ENCODE measurements around the gene RGL2.
A peak's percentile ranks its signal among the peaks of the same experiment; 100 is the strongest.

The RGL2 gene

DNA sequence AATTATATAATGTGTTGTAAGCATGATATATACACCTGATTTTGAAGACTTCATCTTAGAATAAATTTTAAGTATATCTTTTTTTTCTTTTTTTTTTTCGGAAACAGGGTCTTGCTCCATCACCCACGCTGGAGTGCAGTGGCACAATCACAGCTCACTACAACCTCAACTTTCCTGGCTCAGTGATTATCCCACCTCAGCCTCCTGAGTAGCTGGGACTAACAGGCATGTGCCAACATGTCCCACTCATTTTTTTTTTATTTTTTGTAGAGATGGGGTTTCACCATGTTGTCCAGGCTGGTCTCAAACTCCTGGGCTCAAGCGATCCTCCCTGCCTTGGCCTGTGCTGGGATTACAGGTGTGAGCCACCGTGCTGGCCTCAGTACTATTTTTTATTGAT, 44.2 kb downstream of the RGL2 start:
- TF ChIP-seq, protein P1, sequence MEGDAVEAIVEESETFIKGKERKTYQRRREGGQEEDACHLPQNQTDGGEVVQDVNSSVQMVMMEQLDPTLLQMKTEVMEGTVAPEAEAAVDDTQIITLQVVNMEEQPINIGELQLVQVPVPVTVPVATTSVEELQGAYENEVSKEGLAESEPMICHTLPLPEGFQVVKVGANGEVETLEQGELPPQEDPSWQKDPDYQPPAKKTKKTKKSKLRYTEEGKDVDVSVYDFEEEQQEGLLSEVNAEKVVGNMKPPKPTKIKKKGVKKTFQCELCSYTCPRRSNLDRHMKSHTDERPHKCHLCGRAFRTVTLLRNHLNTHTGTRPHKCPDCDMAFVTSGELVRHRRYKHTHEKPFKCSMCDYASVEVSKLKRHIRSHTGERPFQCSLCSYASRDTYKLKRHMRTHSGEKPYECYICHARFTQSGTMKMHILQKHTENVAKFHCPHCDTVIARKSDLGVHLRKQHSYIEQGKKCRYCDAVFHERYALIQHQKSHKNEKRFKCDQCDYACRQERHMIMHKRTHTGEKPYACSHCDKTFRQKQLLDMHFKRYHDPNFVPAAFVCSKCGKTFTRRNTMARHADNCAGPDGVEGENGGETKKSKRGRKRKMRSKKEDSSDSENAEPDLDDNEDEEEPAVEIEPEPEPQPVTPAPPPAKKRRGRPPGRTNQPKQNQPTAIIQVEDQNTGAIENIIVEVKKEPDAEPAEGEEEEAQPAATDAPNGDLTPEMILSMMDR (IDR thresholded peaks at IDR 0.05; ENCODE audit: low read depth, low read length), result no peak
- H3K4me3 ChIP-seq (ENCODE audit: low read depth, low read length), result no peak overlapping the region

GRCh38 chr6:33252759-33253158, 46.0 kb downstream of the RGL2 start:
- no peak overlapping the region for H3K4me3 ChIP-seq (ENCODE audit: low read depth, low read length)
- TF ChIP-seq, protein P1 (IDR thresholded peaks at IDR 0.05; ENCODE audit: low read depth, low read length), result no peak

- TF ChIP-seq, protein P1 (IDR thresholded peaks at IDR 0.05; ENCODE audit: low read depth, low read length), result no peak
- H3K4me3 ChIP-seq (ENCODE audit: low read depth, low read length), result no peak overlapping the region
Observed at GRCh38 chr6:33251395-33252012, 47.2 kb downstream of the RGL2 start.

DNA sequence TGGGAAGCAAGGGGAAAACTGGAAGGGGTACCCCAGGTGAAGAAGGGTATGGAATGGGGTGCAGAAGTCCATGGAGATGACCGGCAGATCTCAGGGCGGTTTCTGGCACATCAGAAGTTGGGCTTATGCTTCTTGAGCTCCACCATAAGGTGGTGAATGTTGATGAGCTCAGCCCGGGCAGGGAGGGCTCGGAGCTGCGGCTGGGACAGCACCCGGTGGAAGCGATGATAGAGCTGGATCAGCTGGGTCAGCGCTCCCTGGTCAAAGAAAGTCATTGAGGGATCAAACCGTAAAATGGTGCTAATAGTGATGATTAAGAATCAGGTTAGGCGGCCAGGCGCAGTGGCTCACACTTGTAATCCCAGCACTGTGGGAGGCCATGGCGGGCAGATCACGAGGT, 48.0 kb downstream of the RGL2 start:
- TF ChIP-seq, protein P1 (IDR thresholded peaks at IDR 0.05; ENCODE audit: low read depth, low read length), result no peak
- no peak overlapping the region for H3K4me3 ChIP-seq (ENCODE audit: low read depth, low read length)

- TF ChIP-seq, protein P1 (IDR thresholded peaks at IDR 0.05; ENCODE audit: low read depth, low read length), result no peak
- peak overlapping the region; percentile 64 for H3K4me3 ChIP-seq (ENCODE audit: low read depth, low read length)
Observed at GRCh38 chr6:33249732-33250630, 48.8 kb downstream of the RGL2 start.

DNA sequence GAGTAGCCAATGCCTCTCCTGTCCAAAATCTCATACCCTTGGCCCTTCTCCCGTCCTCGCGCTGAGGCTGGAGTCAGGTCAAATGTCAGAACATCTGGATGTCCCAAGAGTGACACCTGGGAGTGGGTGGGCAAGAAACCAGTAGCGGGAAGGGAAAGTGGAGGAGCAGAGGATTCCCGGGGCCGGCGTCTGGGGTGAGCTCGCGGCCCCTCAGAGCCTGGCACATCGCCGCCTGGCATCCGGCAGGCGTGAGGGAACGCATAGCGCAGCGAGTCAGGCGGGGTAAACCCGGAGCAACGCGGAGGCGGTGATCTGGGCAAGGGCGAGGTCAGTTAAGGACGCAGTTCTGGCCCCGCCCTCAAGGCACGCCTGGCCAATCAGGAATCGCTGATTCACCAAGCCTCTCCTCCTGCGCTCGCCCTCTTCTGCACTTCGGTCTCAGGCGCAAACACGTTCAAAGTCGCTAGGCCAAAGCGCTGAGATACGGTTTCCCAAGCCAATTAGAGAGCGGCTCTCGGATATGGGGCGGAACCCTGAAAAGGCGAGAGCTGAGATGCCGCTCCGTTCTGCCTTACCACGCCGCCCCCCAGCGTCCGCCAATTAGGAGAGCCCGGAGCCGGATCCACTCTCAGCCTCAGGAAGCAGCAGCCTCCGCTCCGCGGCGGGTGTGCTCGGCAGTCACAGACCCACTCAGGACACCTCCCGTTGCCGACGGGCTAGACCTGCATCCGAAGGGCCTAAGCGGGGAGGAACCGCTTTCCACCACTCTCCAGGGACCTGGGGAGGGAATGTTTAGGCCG, 49.6 kb downstream of the RGL2 start:
- peak overlapping the region; percentile 64 for H3K4me3 ChIP-seq (ENCODE audit: low read depth, low read length)
- TF ChIP-seq, protein P1 (IDR thresholded peaks at IDR 0.05; ENCODE audit: low read depth, low read length), result no peak

Measured in WI38 (cell line).